Vagina (tissue), 2 donors: ENCODE measurements around the gene KDM3A.

Source experiments
- CTCF ChIP-seq, 3 experiments: fragments of 450-650 bp in 2 of 3; fragments of 200-600 bp in 1 of 3; sonication (generic) in 1 of 3; IDR thresholded peaks; one replicate each; pipeline ENCODE4 v1.5.1; 2017 to 2019; ENCODE audit warnings: antibody characterized with exemption in 3 of 3, mild to moderate bottlenecking in 2 of 3, moderate library complexity in 2 of 3
- POLR2A ChIP-seq, 2 donors: fragments of 450-650 bp; IDR thresholded peaks; one replicate each; pipeline ENCODE4 v1.6.1; 2017; ENCODE audit warnings: antibody characterized with exemption in 2 of 2, mild to moderate bottlenecking in 2 of 2, moderate library complexity in 2 of 2
- POLR2AphosphoS5 ChIP-seq, 2 donors: sonication (generic); formaldehyde crosslinking; IDR thresholded peaks; one replicate each; pipeline ENCODE4 v1.9.0; 2017; ENCODE audit warnings: antibody characterized with exemption in 2 of 2, mild to moderate bottlenecking in 2 of 2, low read depth in 1 of 2; ENCODE audit not compliant: insufficient read depth in 1 of 2

- TF ChIP-seq CTCF (IDR thresholded peaks at IDR 0.05) (no peak), POLR2A (IDR thresholded peaks at IDR 0.05) (no peak), POLR2AphosphoS5 (IDR thresholded peaks at IDR 0.05; ENCODE audit: insufficient read depth in 1 of 2, low read depth in 1 of 2) (no peak)
Observed at GRCh38 chr2:86533589-86533988, 92.4 kb downstream of the KDM3A start.
